ENCODE results near the gene ATP6V0A4.

Gene ATP6V0A4

DNA sequence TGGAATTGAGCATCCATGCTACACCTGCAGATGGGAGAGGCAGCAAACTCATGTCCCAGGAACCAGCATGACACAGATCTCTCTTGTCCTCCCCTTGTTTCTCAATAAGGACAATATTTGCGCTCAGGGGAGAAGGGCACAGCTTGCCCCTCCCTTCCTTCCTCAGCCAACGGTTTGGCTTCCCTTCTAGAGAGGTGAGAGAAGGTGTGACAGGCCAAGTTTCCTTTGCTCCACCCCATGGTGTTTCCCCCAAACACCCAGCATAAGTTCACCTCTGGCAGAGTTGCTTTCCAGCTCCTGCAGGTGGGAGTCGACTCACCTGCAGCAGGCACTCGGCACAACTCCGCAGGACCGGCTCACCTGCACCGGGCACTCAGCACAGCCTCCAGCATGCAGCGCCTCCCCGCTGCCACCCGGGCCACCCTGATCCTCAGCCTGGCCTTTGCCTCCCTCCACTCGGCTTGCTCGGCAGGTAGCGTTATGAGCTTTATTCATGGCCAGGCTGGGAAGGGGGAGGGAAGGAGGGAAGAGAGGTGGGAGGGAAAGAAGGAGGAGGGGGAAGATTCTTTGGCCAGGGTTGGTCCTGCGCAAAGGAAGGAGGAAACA, at the start of gene ATP6V0A4, which contains the start of gene TMEM213:
TSS of gene ATP6V0A4 (minus strand) at position 482 of the 606 bp plus-strand sequence. CDS start 26,949 bp downstream, outside the sequence.
TSS of gene TMEM213 (plus strand) at position 280 of the 606 bp plus-strand sequence. CDS start at position 391, 111 bp downstream.
- no peak within 1 kb of the TSS for H3K27ac ChIP-seq
- H3K27me3 ChIP-seq, result peaks cover 7% of the 10 kb centered on the region
- H3K4me1 ChIP-seq (ENCODE audit: control insufficient read depth in 1 of 2, insufficient read depth in 1 of 2, low read depth in 1 of 2, low read length in 1 of 2), result no peaks in the 10 kb centered on the region
- no peaks in the 10 kb centered on the region for H3K36me3 ChIP-seq
- no peak within 1 kb of the TSS for H3K4me3 ChIP-seq (ENCODE audit: low read depth in 1 of 2, low read length in 1 of 2)
- TF ChIP-seq, protein P1, sequence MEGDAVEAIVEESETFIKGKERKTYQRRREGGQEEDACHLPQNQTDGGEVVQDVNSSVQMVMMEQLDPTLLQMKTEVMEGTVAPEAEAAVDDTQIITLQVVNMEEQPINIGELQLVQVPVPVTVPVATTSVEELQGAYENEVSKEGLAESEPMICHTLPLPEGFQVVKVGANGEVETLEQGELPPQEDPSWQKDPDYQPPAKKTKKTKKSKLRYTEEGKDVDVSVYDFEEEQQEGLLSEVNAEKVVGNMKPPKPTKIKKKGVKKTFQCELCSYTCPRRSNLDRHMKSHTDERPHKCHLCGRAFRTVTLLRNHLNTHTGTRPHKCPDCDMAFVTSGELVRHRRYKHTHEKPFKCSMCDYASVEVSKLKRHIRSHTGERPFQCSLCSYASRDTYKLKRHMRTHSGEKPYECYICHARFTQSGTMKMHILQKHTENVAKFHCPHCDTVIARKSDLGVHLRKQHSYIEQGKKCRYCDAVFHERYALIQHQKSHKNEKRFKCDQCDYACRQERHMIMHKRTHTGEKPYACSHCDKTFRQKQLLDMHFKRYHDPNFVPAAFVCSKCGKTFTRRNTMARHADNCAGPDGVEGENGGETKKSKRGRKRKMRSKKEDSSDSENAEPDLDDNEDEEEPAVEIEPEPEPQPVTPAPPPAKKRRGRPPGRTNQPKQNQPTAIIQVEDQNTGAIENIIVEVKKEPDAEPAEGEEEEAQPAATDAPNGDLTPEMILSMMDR (IDR thresholded peaks at IDR 0.05), result no peak
- no peaks in the 10 kb centered on the region for H3K9me3 ChIP-seq

DNA sequence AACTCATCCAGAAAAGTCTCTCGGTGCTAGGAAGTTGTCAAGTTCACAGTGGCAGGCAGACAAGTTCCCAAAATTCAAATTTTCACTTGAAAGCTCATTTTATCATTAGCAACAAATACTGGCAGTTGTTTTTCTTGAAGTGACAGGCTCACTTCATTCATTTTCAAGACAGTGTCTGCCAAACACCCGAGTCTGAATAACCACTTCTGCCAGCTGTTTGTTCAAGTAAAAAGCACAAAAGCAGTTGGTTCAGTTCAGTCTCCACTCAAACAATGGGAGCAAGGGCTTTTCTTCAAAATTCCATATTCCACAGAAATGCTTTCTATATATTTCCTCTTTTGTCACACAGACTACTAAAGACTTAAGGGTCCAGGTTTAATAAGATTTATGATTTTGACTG, 47.7 kb upstream of the ATP6V0A4 start:
- no peak overlapping the region for H3K4me3 ChIP-seq (ENCODE audit: low read depth in 1 of 2, low read length in 1 of 2)
- no peaks in the 10 kb centered on the region for H3K27me3 ChIP-seq
- no peaks in the 10 kb centered on the region for H3K36me3 ChIP-seq
- H3K27ac ChIP-seq, result no peak overlapping the region
- no peaks in the 10 kb centered on the region for H3K9me3 ChIP-seq
- TF ChIP-seq, protein P1 (IDR thresholded peaks at IDR 0.05), result no peak
- no peaks in the 10 kb centered on the region for H3K4me1 ChIP-seq (ENCODE audit: control insufficient read depth in 1 of 2, insufficient read depth in 1 of 2, low read depth in 1 of 2, low read length in 1 of 2)

DNA sequence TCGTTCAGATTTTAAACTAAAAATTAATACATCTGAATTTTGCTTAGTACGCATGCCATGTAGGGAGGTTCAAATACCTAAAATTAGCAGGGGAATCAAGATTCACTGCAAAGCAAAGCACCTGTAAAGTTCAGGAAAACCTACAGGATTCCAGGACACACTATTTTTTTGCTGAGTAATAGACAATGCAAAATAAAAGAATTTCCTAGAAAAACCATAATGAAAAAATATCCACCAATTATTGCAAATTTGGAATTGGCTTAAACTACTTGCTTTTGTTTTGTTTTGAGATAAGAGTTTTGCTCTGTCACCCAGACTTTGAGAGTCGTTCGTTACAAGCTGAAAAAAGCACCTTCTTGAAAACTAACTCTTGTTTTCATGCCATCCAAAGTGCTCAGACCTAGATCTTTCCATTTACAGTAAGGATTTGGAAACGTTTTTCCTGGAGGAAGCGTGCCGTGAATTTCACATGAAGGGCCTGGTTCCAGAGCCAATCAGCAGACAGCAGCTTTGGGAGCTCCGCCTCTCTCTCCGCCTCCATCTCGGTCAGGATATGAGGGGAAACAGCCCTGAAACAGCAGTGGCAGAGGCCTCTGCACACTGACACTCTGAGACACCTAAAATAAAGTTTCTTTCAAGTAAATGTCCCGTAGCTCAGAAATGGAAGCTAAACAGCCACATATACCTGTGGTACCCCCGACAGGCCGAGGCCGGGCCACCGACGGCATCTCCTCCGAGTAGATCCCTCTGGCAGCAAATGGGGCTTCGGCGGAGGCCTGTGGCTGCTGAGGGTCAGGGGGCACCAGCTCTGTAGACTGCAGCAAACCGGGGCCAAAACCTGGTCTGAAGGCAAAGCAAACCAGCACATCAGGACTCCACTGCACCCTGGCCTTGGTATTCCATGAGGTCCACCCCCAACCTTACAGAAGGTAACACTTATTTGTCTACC, 45.9 kb upstream of the ATP6V0A4 start:
- Histone ChIP-seq H3K36me3 (no peaks in the 10 kb centered on the region), H3K27me3 (no peaks in the 10 kb centered on the region), H3K9me3 (no peaks in the 10 kb centered on the region), H3K4me1 (ENCODE audit: control insufficient read depth in 1 of 2, insufficient read depth in 1 of 2, low read depth in 1 of 2, low read length in 1 of 2) (no peaks in the 10 kb centered on the region), H3K27ac (no peak overlapping the region), H3K4me3 (ENCODE audit: low read depth in 1 of 2, low read length in 1 of 2) (no peak overlapping the region)
- TF ChIP-seq, protein P1 (IDR thresholded peaks at IDR 0.05), result no peak

DNA sequence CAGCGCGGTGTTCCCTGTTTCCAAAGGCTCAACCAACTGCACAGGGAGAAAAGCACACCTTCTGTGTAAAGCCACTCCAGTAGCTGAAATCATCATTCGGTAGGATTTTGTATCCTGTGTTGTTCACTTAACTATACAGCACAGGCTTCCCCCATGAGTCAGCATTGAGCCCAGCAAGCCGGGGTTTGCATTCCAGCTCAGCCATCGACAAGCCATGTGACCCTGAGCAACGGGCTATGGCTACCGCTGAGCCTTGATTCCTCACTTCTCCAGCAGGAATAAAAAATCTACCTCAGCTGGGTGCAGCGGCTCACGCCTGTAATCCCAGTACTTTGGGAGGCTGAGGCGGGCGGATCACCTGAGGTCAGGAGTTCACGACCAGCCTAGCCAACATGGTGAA, 44.1 kb upstream of the ATP6V0A4 start:
- Histone ChIP-seq H3K9me3 (no peaks in the 10 kb centered on the region), H3K4me1 (ENCODE audit: control insufficient read depth in 1 of 2, insufficient read depth in 1 of 2, low read depth in 1 of 2, low read length in 1 of 2) (no peaks in the 10 kb centered on the region), H3K36me3 (no peaks in the 10 kb centered on the region), H3K4me3 (ENCODE audit: low read depth in 1 of 2, low read length in 1 of 2) (no peak overlapping the region), H3K27me3 (no peaks in the 10 kb centered on the region), H3K27ac (no peak overlapping the region)
- TF ChIP-seq, protein P1 (IDR thresholded peaks at IDR 0.05), result no peak

DNA sequence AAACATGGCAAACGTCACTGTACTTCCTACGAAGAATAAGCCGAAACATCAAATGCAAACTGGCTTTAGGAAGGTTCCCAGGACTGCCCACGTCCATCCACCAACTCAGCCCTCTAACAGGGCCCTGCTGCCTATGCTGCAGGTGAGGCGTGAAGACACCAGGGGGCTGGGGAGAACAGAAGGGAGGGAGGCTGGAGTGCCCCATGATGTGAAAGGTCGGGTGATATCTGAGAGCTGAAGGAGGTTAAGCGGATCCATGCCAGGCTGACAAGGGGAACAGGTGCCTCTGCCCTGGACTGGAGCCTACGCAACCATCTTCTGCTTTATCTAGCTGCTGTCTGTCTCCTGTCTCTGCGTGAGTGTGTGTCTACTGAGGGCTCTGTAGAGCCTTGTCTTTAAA, 40.2 kb upstream of the ATP6V0A4 start:
- Histone ChIP-seq H3K27me3 (no peaks in the 10 kb centered on the region), H3K36me3 (no peaks in the 10 kb centered on the region), H3K27ac (no peak overlapping the region), H3K4me3 (ENCODE audit: low read depth in 1 of 2, low read length in 1 of 2) (no peak overlapping the region), H3K4me1 (ENCODE audit: control insufficient read depth in 1 of 2, insufficient read depth in 1 of 2, low read depth in 1 of 2, low read length in 1 of 2) (no peaks in the 10 kb centered on the region), H3K9me3 (no peaks in the 10 kb centered on the region)
- TF ChIP-seq, protein P1 (IDR thresholded peaks at IDR 0.05), result no peak

Data from neutrophil (primary cell).